NCI-H526 (cell line): ENCODE data around the gene OAS2.

Experiments used
- DNase-seq, 2 experiments: peaks; one replicate each; lab custom pipeline; 2025; lab: John Stamatoyannopoulos, UW

Gene OAS2

DNA sequence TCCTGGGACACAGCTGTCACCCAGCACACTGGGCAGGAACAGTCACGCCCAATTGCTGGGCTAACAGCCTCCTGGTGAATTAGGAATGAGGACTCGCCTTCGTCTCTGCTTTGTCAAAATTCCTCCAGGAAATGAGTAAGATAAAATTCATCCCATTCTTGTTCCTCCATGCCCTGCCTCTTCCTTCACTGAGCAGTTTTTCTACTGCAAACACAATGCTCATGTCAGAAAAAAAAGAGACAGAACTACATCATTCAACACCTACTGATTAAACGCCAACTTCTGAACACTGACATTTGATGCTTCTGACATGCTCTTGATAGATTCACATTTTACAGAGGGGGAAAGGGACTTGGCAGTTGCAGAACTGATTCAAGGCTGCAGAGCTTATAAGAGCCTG is 40.7 kb downstream of the OAS2 start:
- no peak for DNase-seq

DNA sequence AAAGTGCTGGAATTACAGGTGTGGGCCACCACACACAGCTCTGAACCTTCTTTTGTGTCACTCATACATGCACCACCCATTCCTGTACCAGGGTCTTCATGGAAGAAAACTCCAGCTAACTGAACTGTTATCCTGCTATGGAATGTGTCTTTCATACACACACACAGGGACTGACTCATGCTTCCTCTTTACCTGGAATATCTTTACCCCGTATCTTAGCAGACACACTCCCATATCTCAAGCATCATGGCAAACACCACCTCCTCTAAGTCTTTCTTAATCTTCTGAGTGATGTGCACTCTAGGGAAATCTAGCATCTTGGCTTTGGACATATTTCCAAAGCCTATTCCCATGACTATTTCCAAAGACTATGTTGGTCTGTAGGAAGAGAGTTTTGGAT is 43.2 kb downstream of the OAS2 start:
- DNase-seq, result no peak

DNA sequence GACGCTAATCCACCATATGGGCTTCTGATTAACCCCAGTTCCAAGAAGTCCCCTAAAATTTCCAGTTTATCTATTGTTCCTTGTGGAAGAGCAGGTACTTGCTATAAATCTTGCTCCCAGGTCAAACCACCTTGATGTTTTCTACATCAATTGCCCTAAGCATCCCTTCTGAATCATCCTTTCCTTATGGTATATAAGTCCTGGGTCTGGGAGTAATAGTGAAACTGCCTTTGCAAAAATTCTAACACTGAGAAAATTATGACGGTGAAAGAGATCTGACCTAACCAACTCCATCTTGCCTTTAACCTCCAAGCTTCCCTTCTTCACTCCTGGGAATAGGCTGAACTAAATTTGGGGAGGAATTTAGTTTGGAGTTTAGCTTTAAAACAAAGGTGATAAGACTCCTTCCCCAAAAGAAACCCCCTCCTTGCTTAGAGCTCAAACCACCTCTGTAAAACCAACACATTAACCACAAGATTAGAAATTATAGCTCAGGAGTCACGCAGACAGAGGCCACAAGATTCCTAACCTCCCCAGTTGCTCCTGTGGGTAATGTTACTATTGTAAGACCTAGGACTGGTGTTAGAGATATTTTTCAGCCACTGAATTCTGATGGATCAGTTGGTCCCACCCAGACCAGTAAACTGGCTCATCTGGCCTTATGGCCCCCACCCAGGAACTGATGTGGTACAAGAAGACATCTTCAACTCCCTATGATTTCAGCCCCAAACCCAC is 44.4 kb downstream of the OAS2 start:
- DNase-seq, result no peak

DNA sequence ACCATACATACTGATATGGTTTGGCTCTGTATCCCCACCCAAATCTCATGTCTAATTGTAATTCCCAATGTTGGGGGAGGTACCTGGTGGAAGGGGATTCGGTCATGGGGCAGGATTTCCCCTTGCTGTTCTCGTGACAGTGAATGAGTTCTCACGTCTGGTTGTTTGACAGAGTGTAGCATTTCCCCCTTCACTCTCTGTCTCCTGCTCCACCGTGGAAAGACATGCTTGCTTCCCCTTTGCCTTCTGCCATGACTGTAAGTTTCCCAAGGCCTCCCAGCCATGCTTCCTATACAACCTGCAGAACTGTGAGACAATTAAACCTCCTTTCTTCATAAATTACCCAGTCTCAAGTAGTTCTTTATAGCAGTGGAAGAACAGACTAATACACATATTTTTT is 49.4 kb downstream of the OAS2 start:
- DNase-seq, result no peak

DNA sequence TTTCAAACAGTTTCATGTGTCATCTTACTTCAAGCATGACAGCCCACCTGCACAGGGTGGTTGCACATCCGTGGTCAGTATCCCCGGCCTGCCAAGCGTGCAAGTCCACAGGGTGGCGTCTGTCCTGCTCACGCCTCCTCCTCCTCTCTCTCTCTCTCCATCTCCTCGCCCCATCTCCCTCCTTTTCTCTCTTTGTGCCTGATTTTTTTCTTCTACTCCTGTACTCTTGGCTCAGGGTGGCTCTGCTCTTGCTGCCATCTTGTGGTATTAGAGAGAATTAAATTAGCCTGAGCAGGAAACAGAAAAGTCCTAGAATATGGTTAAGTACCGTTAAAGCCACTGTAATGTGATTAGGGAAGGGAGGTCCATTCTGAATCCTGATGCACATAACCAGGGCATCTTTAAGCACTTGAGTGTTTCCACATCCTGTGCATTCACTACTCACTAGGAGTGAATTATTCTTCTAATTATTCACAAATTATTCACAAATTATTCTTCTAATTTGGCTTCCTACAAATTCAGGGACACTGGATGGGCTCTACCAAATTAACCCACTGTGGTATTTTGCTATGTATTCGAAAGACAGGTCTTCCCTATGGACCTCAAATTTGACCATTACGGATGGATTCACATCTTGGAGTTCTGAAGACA is 52.7 kb downstream of the OAS2 start:
- peak; percentile 38 to 63 for DNase-seq

DNA sequence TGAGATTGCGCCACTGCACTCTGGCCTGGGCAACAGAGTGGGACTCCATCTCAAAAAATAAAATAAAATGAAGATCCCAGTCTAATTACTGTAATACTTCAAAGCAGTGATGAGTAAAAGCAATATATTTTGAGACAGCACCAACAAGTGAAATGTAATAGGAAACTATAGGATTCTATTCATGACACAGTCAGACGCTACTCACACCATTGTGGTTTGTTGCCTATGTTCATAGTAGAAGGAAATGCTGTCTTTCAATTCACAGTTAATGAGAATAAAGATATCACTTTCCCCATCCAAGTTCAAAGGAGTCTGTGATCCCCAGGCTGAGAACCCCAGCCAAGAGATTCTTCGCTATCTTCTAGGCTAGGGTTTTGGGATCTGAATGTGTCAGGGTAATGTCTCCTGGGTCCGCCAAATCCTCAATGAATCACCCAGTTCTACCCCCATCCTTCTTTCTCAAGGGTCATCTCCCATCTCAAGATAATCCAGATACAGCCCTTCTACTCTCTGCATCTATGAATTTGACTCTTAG is 61.7 kb downstream of the OAS2 start:
- no peak for DNase-seq

DNA sequence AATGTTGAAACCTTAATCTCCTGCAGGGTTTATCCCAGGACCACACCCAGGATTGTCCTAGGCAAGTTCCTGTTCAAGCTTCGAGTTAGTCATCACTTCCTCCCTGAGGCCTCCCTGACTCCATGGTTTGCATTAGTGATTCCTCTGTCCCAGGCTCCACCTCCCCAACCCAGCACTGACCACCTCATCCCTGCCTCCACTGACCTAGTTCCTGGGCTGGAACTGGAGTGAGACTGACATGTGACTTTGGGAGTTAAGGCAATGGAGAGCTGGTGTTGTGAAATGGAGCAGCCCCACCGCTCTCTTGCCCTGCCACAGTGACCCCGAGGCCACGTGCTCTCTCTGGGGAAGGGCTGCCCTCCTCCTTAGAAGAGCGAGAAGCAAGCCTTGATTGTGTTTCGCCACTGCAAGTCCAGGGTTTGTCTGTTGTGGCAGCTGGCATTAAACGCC is 62.4 kb downstream of the OAS2 start:
- no peak for DNase-seq

DNA sequence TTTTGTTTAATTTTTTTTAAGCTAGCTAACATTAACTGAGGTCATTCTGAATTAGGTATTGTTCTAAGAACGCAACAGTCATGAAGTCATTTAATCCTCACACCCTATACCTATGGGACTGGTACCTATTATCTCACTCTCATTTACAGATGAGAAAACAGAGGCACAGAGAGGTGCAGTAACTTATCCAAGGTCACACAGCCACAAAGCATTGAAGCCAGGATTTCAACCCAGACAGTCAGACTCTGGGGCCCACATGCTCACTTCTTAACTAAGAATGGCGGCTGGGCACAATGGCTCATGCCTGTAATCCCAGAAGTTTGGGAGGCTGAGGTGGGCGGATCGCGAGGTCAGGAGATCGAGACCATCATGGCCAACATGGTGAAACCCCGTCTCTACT is 63.2 kb downstream of the OAS2 start:
- no peak for DNase-seq

DNA sequence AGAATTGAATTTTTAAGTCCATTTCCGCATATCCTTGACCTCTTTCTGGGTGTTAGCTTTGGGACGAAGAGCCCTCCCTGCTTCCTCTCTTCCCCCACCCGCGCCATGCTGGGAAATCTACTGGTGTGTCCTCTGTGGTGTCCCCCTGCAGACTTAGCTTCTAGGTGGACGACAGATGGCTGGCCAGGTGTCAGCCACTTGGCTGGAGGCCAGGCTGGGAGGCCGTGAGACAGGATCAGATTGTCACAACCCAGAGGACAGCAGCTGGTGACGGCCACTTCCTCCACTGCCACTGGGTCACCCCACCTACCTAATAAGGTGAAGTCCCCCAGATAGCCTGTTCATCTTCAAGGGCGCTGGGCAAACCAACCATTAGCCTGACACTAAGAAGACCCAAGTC is 64.9 kb downstream of the OAS2 start:
- no peak for DNase-seq

DNA sequence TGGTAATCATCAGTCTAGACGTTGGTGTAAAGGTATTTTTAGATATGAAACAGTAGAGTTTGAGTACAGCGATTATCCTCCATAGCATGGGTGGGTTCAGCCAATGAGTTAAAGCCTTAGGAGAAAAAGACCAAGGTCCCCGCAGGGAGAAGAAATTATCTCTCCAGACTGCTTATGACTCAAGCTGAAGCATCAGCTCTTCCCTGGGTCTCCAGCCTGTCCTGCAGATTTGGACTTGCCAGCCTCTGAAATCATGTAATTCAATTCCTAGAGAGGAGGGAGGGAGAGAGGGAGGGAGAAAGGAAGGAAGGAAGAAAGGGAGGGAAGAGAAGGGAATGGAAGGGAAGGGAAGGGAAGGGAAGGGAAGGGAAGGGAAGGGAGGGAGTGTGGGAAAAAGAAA is 66.2 kb downstream of the OAS2 start:
- no peak for DNase-seq

DNA sequence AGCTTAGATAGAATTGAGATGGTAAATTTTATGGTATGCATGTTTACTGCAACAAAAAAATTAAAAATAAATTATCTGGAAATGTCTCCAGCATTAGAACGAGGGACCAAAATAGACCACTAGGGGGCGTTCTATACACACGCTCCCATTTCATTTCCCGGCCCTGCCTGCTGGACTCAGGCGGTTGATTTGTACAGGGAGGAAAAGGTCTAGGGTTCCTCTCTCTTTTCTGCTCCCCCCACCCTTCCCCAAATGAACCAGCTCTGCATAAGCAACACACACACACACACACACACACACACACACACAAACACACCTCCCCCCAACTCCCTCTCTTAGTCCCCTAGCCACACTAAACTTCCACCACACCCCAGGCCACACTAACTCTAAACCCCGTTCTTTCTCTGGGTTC is 70.4 kb downstream of the OAS2 start:
- peak; percentile 17 to 78 for DNase-seq

DNA sequence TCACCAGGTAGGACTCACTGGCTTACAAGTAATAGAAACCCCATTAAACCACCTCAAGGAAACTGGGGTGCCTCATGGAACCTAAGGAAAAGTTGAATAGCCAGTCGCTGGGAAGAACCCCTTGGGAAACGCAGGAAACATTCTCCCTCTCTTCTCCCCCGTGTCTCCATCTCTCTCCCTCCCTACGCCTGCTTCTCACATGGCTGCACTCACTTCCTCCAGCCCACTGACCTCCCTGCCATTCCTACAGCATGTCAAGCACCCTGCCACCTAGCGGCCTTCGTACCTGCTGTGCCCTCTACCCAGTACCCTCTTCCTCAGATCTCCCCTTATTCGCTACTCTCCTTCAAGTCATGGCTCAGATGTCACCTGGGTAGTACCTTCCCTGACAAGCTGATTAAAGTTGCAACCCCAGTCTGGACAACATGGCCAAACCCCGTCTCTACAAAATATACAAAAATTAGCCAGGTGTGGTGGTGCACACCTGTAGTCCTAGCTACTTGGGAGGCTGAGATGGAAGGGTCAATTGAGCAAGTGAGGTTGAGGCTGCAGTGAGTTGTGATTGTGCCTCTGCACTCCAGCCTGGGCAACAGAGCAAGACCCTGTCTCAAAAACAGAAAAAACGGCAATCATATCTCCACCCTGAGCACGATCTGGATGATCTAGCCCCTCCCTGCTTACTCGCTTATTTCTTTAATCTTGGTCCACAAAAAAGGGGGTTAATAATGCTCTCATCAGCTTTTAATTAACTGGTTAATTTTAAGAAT is 71.8 kb downstream of the OAS2 start:
- DNase-seq, result peak; percentile 36 to 62

DNA sequence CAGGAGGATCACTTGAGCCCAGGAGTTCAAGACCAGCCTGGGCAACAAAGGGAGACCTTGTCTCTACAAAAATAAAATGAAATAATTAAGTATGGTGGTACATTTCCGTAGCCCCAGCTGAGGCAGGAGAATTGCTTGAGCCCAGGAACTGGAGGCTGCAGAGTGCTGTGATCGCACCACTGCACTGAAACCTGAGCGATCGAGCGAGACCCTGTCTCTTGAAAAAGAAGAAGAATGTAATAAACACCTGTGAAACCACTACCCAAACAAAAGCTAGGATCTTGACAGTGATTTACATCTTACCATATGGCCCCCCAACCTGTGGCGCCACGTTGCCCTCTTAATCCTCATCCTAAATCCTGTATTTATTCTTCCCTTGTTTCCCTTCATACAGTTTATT is 72.5 kb downstream of the OAS2 start:
- no peak for DNase-seq

DNA sequence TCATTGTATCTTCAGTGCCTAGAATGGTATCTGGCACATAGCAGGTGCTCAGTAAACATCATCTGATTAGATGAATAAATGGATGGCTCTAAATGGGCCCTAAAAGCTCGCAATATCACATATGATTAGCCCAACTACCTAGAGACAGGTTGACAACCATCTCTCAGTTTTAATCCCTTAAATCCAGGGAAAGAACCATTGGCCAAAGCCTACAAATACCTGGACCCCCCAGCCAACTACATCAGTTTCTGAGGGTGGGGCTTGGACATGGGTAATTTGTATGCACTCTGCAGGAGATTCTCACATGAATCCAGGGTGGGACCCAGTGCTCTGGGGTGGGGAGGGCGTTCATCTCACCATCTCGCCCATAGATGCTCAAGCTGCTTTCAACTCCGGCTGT is 73.4 kb downstream of the OAS2 start:
- DNase-seq, result no peak

DNA sequence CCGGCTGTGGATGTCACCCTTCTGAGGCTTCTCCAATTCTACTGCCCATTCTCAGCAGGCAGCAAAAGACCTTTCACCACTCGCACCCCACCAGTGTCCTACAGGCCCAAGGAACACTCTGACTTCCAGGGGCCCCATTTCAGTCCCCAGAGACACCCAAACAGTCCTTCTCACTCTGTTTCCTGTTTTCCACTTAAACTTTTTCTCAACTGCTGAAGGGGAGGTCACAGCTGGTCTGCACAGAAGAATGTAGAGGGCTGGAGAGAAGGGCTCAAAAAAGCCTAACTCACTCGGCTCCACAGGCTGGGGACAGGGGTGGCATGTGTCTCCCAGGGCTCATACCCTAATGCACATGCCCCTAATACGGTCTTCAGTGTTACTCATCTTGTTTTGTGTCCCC is 74.0 kb downstream of the OAS2 start:
- DNase-seq, result no peak

DNA sequence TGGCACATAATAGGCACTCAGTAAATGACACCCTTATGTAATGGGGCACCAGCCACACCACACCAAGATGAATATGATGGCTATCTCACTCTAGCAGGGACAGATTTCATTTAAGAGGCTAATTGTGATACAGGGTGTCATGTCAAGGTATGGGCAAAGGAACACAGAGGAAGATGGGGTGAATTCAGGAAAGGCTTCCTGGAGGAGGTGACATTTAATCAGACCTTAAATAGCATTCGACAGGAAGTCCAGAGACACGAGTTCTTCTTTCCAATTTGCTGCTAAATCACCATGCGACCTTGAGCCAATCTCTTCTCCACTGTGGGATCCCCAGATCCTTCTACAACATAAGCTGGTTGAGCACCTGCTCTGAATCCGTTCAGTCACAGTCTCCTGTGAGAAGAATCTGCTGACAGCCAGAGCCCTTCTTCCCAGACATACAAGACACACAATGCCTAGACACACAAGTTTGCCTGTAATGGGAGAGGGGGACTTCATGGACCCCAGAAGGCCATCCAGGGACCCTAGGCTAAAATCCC is 76.7 kb downstream of the OAS2 start:
- DNase-seq, result no peak

DNA sequence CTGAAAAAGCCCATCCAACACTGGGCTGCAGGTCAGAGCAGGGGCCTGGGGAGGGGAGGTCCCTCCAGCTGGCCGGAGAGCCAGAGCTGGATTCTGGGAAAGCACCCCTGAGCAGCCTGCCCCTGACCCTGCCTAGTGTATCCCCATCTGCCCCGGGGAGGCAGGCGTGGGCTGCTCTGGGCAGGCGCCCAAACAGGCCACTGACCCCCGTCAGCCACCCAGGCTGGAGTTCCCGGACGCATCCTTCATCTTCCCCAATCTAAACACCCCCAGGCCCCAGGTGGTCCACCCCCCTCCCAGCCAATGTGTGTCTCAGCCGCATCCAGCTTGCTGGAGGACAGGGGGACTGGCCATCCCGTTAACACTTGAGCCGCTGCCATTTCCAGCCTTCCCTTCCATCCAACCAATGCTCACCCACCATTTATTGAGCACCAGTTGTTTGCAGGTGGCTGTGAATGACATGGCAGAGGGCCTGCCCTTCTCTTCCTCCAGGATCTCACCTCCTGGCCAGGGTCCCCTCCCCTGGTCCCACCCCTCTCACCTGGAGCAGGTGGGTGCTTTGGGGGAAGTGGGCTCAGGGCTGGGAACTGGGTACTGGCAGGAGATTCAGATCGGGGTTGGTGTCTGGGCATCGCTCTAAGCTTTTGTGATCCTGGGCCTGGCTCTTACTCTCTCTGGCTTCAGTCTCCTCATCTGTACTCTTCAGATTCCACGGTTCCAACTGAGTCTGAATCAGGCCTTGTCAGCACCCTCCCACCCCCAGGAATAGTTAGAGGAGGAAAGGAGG is 77.5 kb downstream of the OAS2 start:
- no peak for DNase-seq

DNA sequence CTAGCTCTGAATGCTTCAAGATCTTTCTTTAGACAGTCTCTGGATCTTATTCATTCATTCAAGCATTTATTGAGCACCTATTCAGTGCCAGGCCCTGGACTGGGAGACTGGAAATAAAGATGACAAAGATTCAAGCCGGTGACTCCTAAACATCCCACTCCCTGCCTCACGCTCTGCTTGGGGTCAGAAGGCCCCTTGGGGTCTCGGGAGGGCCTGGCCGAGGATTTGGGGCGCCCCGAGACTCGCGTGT is 78.0 kb downstream of the OAS2 start:
- DNase-seq, result no peak

DNA sequence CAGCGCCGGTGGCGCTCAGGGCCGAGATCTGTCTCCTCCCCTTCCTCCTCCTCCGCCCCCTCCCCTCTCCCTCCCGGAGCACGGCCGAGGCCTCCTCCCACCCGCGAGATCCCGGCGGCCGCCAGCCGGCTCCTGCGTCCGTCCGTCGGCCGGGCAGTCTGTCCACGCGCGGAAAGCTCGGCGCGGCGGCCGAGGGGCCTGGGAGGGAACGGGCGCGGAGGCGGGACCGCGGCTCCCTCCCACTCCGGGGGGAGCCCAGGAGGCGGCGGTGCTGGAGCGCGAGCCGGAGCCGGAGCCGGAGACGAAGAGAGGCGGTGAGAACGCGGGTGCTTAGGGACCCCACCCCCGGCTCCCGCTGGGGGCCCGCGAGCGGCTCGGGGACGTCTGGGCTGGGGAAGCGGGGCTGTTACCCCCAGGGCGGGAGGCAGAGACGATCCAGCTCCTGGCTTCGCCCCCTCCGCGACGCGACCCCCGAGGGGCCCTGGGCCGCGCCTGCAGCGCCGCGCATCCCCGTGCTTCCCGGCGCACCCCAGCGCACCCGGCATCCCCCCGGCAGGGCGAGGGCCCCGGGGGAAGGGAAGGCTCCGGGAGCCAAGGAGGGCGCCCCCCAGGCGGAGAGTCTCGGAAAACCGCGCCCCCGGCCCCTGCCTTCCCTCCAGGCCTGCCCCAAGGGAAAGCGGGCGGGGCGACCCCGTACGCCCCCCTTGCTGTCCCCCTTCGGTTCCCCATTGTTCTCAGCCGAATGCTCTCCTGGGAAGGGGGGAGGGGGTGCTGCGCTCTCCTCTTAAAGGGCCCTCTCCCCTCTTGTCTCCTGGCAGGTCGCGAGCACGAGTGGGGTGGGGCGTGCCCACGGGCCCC is 78.5 kb downstream of the OAS2 start, which contains the start of gene DTX1:
TSS of gene DTX1 (plus strand) at position 100 of the 858 bp plus-strand sequence. CDS start 1,463 bp downstream, outside the sequence.
- DNase-seq, result no peak

DNA sequence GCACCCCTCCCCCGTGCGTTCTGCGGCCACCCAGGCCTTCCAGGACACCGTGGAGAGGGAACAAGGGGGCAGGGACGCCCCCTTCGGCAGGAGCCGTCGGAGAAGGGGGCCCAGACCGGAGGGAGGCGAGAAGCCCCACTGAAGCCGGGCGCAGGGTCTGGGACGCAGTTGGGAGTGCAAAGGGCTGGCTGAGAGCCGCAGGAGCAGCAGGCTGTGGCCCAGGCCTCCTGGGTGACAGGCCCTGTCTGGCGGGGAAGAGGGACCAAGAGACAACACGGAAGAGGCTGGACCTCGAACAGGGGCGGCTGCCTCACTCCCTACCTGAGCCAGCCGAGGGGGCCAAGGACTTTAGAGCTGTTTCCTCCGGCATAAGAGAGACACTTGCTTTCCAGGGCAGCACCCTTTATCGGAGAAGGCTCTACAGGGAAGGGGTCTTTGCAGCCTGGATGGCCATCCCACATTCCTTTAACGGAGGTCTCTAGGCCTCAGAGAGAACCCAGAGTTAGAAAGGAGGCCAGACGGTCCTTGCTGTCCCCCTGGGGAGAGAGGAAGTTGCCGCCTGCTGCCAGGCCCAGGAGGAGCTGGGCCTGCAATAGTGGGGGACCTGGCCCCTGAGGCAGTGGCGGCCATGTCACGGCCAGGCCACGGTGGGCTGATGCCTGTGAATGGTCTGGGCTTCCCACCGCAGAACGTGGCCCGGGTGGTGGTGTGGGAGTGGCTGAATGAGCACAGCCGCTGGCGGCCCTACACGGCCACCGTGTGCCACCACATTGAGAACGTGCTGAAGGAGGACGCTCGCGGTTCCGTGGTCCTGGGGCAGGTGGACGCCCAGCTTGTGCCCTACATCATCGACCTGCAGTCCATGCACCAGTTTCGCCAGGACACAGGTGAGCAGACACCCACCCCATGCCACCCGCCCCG is 79.5 kb downstream of the OAS2 start:
- DNase-seq, result no peak
